ENCODE results near the gene GRIP1. TPM values are rescaled to one million over a fixed set of nuclear protein-coding genes. Genes with fewer than 3 reads are reported as not detected.

The GRIP1 gene
- total and polyA plus RNA-seq, 2 experiments from 2014 or later, result 5.1 to 13.7 TPM

DNA sequence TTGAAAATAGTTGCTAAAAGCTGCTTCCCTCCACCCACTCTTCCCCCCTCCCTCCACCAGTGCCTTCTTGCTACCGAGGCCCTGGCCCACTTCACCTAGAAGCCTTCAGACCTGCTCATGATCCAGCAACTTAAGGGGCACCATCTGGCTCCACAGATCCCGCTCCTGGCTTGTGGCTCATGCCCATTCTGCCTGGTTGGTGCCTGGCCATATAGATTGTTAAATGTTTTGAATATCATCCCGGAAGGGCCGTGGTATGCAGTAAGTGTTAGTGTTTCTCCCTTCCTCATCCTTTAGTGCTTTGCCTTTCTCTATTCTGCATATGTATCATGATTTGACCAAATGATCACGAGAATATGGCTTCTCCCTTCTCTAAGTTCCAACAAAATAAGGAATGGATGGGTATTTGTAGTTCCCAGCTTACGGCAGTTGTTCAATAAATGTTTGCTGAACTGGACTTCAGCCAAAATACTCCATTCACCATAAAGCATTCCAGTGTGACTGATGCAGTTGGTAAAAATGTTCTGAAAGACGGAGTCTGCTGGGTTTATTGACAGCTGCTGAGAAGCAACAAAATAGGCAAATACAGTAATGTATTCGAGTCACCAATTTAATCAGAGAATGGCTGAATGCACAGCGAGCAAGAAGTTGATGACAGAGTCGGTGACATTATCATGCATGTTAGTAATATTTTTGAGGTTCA, 30.7 kb downstream of the GRIP1 start:
- ATAC-seq (no peak), DNase-seq (ENCODE audit: low spot score) (no peak)
- no peaks in the 10 kb centered on the region for H3K9me2 ChIP-seq (ENCODE audit: insufficient read depth)
- peaks cover 8% of the 10 kb centered on the region; the same call in 2 of the 3 replicates for H3K4me1 Mint-ChIP-seq
- no peaks in the 10 kb centered on the region for H3K27me3 Mint-ChIP-seq (ENCODE audit: insufficient read depth, low read depth, poor library complexity)
- H3K36me3 ChIP-seq (ENCODE audit: insufficient read depth), result no peaks in the 10 kb centered on the region
- H4K20me1 ChIP-seq (replicated peaks; ENCODE audit: insufficient read depth), result no peaks in the 10 kb centered on the region
- no peaks in the 10 kb centered on the region for H3K4me1 ChIP-seq (ENCODE audit: insufficient read depth)
- no peaks in the 10 kb centered on the region for H3K9me3 Mint-ChIP-seq
- H3K4me3 Mint-ChIP-seq, result no peak overlapping the region
- no peak overlapping the region for H3K4me3 ChIP-seq
- no peak overlapping the region for H3K27ac Mint-ChIP-seq
- no peak overlapping the region for H3K4me2 ChIP-seq
- H3K79me2 ChIP-seq (replicated peaks; ENCODE audit: insufficient read depth), result no peaks in the 10 kb centered on the region
- H3K36me3 Mint-ChIP-seq (ENCODE audit: low read depth), result no peaks in the 10 kb centered on the region
- no peaks in the 10 kb centered on the region for H3F3A ChIP-seq (replicated peaks; ENCODE audit: low read depth)
- TF ChIP-seq STAT1 (IDR thresholded peaks at IDR 0.05; ENCODE audit: unreplicated experiment), result no peak
- TF ChIP-seq, protein P1, sequence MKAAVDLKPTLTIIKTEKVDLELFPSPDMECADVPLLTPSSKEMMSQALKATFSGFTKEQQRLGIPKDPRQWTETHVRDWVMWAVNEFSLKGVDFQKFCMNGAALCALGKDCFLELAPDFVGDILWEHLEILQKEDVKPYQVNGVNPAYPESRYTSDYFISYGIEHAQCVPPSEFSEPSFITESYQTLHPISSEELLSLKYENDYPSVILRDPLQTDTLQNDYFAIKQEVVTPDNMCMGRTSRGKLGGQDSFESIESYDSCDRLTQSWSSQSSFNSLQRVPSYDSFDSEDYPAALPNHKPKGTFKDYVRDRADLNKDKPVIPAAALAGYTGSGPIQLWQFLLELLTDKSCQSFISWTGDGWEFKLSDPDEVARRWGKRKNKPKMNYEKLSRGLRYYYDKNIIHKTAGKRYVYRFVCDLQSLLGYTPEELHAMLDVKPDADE (IDR thresholded peaks at IDR 0.05), result no peak
- H3K27me3 ChIP-seq (ENCODE audit: insufficient read depth), result no peaks in the 10 kb centered on the region
- no peak overlapping the region for H3K27ac ChIP-seq (ENCODE audit: low read depth)
- H2AFZ ChIP-seq, result no peak overlapping the region

DNA sequence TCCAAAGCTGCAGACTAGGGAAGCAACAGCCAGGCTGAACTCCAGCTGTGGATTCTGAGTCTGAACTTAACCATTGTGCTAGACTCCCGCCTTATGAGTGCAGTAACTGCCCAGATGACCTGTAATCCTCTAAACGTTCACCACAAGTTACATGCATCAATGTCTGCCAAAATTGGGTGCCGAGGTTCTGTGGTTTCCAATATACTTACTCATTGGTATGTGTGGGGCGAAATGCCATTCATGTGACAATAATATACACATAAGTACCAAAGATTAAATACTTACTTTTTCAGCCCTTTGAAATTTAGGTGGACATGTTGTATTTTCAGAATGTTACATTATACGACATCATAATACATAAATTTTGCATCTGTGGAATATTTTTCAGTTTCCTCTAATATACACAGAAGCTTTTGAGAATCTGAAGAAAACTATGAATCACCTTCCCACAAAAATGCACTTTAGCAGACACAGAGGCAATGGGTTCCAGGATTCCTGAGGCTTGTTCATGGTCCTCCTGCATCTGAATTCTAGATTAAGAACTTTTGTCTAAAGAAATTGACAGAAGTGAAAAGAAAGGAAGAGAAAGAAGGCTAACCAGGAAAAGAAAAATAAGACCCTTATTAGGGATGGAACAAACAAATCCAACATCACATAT, 31.7 kb downstream of the GRIP1 start:
- Histone ChIP-seq H3K9me2 (ENCODE audit: insufficient read depth) (no peaks in the 10 kb centered on the region), H3K36me3 (ENCODE audit: insufficient read depth) (no peaks in the 10 kb centered on the region), H3K4me3 (no peak overlapping the region), H4K20me1 (replicated peaks; ENCODE audit: insufficient read depth) (no peaks in the 10 kb centered on the region), H3F3A (replicated peaks; ENCODE audit: low read depth) (no peaks in the 10 kb centered on the region), H3K4me1 (ENCODE audit: insufficient read depth) (no peaks in the 10 kb centered on the region), H3K27me3 (ENCODE audit: insufficient read depth) (no peaks in the 10 kb centered on the region), H3K79me2 (replicated peaks; ENCODE audit: insufficient read depth) (no peaks in the 10 kb centered on the region), H2AFZ (no peak overlapping the region), H3K27ac (ENCODE audit: low read depth) (no peak overlapping the region), H3K4me2 (no peak overlapping the region)
- H3K36me3 Mint-ChIP-seq (ENCODE audit: low read depth), result no peaks in the 10 kb centered on the region
- TF ChIP-seq EZH2phosphoT487 (IDR thresholded peaks at IDR 0.05; ENCODE audit: unreplicated experiment) (no peak), STAT1 (IDR thresholded peaks at IDR 0.05; ENCODE audit: unreplicated experiment) (no peak)
- TF ChIP-seq, protein P2, sequence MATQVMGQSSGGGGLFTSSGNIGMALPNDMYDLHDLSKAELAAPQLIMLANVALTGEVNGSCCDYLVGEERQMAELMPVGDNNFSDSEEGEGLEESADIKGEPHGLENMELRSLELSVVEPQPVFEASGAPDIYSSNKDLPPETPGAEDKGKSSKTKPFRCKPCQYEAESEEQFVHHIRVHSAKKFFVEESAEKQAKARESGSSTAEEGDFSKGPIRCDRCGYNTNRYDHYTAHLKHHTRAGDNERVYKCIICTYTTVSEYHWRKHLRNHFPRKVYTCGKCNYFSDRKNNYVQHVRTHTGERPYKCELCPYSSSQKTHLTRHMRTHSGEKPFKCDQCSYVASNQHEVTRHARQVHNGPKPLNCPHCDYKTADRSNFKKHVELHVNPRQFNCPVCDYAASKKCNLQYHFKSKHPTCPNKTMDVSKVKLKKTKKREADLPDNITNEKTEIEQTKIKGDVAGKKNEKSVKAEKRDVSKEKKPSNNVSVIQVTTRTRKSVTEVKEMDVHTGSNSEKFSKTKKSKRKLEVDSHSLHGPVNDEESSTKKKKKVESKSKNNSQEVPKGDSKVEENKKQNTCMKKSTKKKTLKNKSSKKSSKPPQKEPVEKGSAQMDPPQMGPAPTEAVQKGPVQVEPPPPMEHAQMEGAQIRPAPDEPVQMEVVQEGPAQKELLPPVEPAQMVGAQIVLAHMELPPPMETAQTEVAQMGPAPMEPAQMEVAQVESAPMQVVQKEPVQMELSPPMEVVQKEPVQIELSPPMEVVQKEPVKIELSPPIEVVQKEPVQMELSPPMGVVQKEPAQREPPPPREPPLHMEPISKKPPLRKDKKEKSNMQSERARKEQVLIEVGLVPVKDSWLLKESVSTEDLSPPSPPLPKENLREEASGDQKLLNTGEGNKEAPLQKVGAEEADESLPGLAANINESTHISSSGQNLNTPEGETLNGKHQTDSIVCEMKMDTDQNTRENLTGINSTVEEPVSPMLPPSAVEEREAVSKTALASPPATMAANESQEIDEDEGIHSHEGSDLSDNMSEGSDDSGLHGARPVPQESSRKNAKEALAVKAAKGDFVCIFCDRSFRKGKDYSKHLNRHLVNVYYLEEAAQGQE (IDR thresholded peaks at IDR 0.05; ENCODE audit: unreplicated experiment), result no peak
- peaks cover 3% of the 10 kb centered on the region; the same call in 1 of the 3 replicates for H3K4me1 Mint-ChIP-seq
- no peak overlapping the region for H3K4me3 Mint-ChIP-seq
- H3K9me3 Mint-ChIP-seq, result no peaks in the 10 kb centered on the region
- H3K27ac Mint-ChIP-seq, result no peak overlapping the region
- H3K27me3 Mint-ChIP-seq (ENCODE audit: insufficient read depth, low read depth, poor library complexity), result no peaks in the 10 kb centered on the region
- no peak for DNase-seq (ENCODE audit: low spot score)
- ATAC-seq, result no peak
